GM10266 (cell line): Measurements from ENCODE around the gene VPS13C.
A peak's percentile ranks its signal among the peaks of the same experiment; 100 is the strongest.

ENCODE experiments used
- DNase-seq: peaks from one replicate; pipeline ENCODE4 v3.0.0; 2012; ENCODE audit errors: extremely low spot score
- CTCF ChIP-seq: IDR thresholded peaks from 2 replicates; pipeline ENCODE4 v1.5.1; 2012; ENCODE audit warnings: mild to moderate bottlenecking, low read depth; ENCODE audit not compliant: control insufficient read depth, insufficient read depth; ENCODE audit errors: missing control alignments

The VPS13C gene

GRCh38 chr15:62060113-62060895 lies at the start of gene VPS13C:
TSS of gene VPS13C (minus strand) at chr15:62060447. CDS start at chr15:62060374, 73 bp downstream.
- peak; percentile 94 for DNase-seq
- peak; percentile 82 for TF ChIP-seq CTCF

- DNase-seq: no peak
- TF ChIP-seq CTCF: no peak
Measured at GRCh38 chr15:62109437-62109836, 49.2 kb upstream of the VPS13C start.

- DNase-seq: no peak
- no peak for TF ChIP-seq CTCF
Measured at GRCh38 chr15:62108411-62108810, 48.2 kb upstream of the VPS13C start.

- DNase-seq: no peak
- no peak for TF ChIP-seq CTCF
Measured at GRCh38 chr15:62107571-62108121, 47.4 kb upstream of the VPS13C start.

- no peak for DNase-seq
- TF ChIP-seq CTCF: no peak
Measured at GRCh38 chr15:62106096-62106495, 45.8 kb upstream of the VPS13C start.

- TF ChIP-seq CTCF: no peak
- no peak for DNase-seq
Measured at GRCh38 chr15:62105266-62105665, 45.0 kb upstream of the VPS13C start.

GRCh38 chr15:62104846-62105245 lies 44.6 kb upstream of the VPS13C start:
- TF ChIP-seq CTCF: no peak
- DNase-seq: no peak
